Upper lobe of right lung (tissue), 1 donor: ENCODE results near the gene SAMD4A. TPM values are rescaled to one million over a fixed set of nuclear protein-coding genes. Genes with fewer than 3 reads are reported as not detected.

Source experiments
- ATAC-seq: fragments of 200-7000 bp; cut with Tn5 transposase; one replicate; pipeline ENCODE4 v1.9.1; 2020; ENCODE audit warnings: mild to moderate bottlenecking, moderate library complexity
- DNase-seq: peaks from one replicate; pipeline ENCODE4 v3.0.0-alpha.2; 2020
- H3K27ac ChIP-seq: fragments of 200-600 bp; one replicate; pipeline ENCODE4 v1.8.0; 2022
- H3K27me3 ChIP-seq: fragments of 200-600 bp; one replicate; pipeline ENCODE4 v1.8.0; 2022; ENCODE audit warnings: mild to moderate bottlenecking
- H3K36me3 ChIP-seq: fragments of 200-600 bp; one replicate; pipeline ENCODE4 v1.8.0; 2022
- H3K4me1 ChIP-seq: fragments of 200-600 bp; one replicate; pipeline ENCODE4 v1.8.0; 2022
- H3K4me3 ChIP-seq: fragments of 200-600 bp; one replicate; pipeline ENCODE4 v1.8.0; 2022; ENCODE audit warnings: mild to moderate bottlenecking
- H3K9me3 ChIP-seq: fragments of 200-600 bp; one replicate; pipeline ENCODE4 v1.8.0; 2022
- intact Hi-C: fragments of 100-400 bp; cut with DNase I; formaldehyde crosslinking; loops from one replicate; pipeline ENCODE4 v1.11.0; 2022
- total RNA-seq: library from RNA; stranded (reverse); fragmentation: NEBNext Ultra II Directional; extraction: Animal tissue kit (Norgen Biotek cat#: 25700); gene quantifications from one replicate; pipeline ENCODE4 v1.2.1, GENCODE V29; 2021
- TF ChIP-seq, protein P1 (sequence below): fragments of 200-600 bp; IDR thresholded peaks from one replicate; pipeline ENCODE4 v1.8.0; 2022; ENCODE audit warnings: antibody characterized with exemption
- donor health status: DM: no; HTN: yes; CAD: no; lungs with severe emphysema.

The SAMD4A gene
- total RNA-seq, 1 donor from 2014 or later = 39.1 TPM

DNA sequence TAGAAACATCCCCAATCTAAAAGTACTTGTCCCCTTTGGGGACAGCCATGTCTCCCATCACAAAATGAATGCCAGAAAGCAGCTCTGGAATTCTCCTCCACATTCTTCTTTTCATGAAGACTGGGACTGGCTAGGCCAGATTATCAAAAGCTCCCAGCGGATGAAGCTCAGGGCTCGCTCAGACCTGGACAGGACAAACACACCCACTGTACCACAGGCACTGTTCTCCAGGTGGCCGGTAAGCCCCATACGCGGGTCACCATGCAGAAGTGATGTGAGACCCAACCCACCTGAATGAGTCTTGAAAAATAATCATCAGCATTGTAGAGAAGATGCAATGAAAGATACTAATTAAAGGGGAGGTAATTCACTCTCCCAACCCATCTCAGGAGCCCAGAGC is 250.6 kb downstream of the SAMD4A start:
- ATAC-seq = no peak
- no peak for DNase-seq
- H3K27ac ChIP-seq = no peak overlapping the region
- TF ChIP-seq, protein P1, sequence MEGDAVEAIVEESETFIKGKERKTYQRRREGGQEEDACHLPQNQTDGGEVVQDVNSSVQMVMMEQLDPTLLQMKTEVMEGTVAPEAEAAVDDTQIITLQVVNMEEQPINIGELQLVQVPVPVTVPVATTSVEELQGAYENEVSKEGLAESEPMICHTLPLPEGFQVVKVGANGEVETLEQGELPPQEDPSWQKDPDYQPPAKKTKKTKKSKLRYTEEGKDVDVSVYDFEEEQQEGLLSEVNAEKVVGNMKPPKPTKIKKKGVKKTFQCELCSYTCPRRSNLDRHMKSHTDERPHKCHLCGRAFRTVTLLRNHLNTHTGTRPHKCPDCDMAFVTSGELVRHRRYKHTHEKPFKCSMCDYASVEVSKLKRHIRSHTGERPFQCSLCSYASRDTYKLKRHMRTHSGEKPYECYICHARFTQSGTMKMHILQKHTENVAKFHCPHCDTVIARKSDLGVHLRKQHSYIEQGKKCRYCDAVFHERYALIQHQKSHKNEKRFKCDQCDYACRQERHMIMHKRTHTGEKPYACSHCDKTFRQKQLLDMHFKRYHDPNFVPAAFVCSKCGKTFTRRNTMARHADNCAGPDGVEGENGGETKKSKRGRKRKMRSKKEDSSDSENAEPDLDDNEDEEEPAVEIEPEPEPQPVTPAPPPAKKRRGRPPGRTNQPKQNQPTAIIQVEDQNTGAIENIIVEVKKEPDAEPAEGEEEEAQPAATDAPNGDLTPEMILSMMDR = no peak
- H3K9me3 ChIP-seq = no peaks in the 10 kb centered on the region
- no peaks in the 10 kb centered on the region for H3K36me3 ChIP-seq
- H3K27me3 ChIP-seq = no peaks in the 10 kb centered on the region
- H3K4me3 ChIP-seq = no peak overlapping the region
- H3K4me1 ChIP-seq = no peaks in the 10 kb centered on the region
- intact Hi-C loops = no loop called here

GRCh38 chr14:54818201-54819133 is 251.5 kb downstream of the SAMD4A start:
- DNase-seq = no peak
- TF ChIP-seq, protein P1 = no peak
- intact Hi-C loops = no loop called here
- Histone ChIP-seq H3K36me3 (no peaks in the 10 kb centered on the region), H3K27ac (no peak overlapping the region), H3K4me1 (no peaks in the 10 kb centered on the region), H3K4me3 (no peak overlapping the region), H3K27me3 (no peaks in the 10 kb centered on the region), H3K9me3 (no peaks in the 10 kb centered on the region)
- no peak for ATAC-seq

- TF ChIP-seq, protein P1 = no peak
- ATAC-seq (no peak), DNase-seq (no peak)
- intact Hi-C loops = no loop called here
- no peaks in the 10 kb centered on the region for H3K4me1 ChIP-seq
- no peaks in the 10 kb centered on the region for H3K36me3 ChIP-seq
- H3K27ac ChIP-seq = no peak overlapping the region
- H3K27me3 ChIP-seq = no peaks in the 10 kb centered on the region
- peaks cover 8% of the 10 kb centered on the region for H3K9me3 ChIP-seq
- no peak overlapping the region for H3K4me3 ChIP-seq
Observed at GRCh38 chr14:54822685-54823084, 255.8 kb downstream of the SAMD4A start.

- H3K4me1 ChIP-seq = no peaks in the 10 kb centered on the region
- TF ChIP-seq, protein P1 = no peak
- no peak for ATAC-seq
- DNase-seq = no peak
- no peak overlapping the region for H3K4me3 ChIP-seq
- intact Hi-C loops = no loop called here
- H3K27ac ChIP-seq = no peak overlapping the region
- H3K9me3 ChIP-seq = peaks cover 8% of the 10 kb centered on the region
- H3K27me3 ChIP-seq = no peaks in the 10 kb centered on the region
- no peaks in the 10 kb centered on the region for H3K36me3 ChIP-seq
Observed at GRCh38 chr14:54823757-54824549, 257.0 kb downstream of the SAMD4A start.

DNA sequence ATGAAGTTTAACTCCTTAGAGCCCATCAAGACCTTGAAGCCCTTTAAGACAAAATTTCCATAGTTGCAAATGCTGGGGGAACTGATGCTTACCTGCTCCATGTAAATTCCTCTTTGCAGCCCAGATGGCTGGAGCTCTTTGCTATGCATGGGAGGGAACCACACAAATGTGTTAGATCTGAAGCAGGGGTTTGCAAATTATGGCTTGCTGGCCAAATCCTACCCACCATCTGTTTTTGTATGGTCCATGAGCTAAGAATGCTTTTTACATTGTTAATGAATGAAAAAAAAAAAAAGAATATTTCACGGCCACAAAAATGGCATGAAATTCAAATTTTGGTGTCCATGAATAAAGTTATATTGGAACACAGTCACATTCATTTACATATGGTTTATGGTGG is 261.1 kb downstream of the SAMD4A start:
- TF ChIP-seq, protein P1 = no peak
- H3K4me3 ChIP-seq = no peak overlapping the region
- no peaks in the 10 kb centered on the region for H3K4me1 ChIP-seq
- intact Hi-C loops = no loop called here
- peaks cover 8% of the 10 kb centered on the region for H3K9me3 ChIP-seq
- H3K27me3 ChIP-seq = no peaks in the 10 kb centered on the region
- ATAC-seq (no peak), DNase-seq (no peak)
- no peak overlapping the region for H3K27ac ChIP-seq
- no peaks in the 10 kb centered on the region for H3K36me3 ChIP-seq
